GM21528 (cell line): ENCODE measurements around the gene MYCN.
"Not testable (repeated sequence)": the region's sequence is repeated elsewhere in the genome, so short reads cannot be mapped to it uniquely, and the experiment has no call there.

Source experiments
- ATAC-seq: cut with Tn5 transposase; IDR thresholded peaks from one replicate; pipeline ENCODE4 v1.9.1; 2021; ENCODE audit warnings: mild to moderate bottlenecking, moderate library complexity; ENCODE audit not compliant: unreplicated experiment, low FRiP score

MYCN gene

GRCh38 chr2:15942711-15943345, 2.5 kb downstream of the MYCN start:
- ATAC-seq = no peak

- no peak for ATAC-seq
Observed at GRCh38 chr2:15943378-15944280, 3.3 kb downstream of the MYCN start.

GRCh38 chr2:15944325-15945017, 4.1 kb downstream of the MYCN start:
- ATAC-seq = no peak

- ATAC-seq = no peak
Observed at GRCh38 chr2:15945909-15946705, 5.8 kb downstream of the MYCN start.

- no peak for ATAC-seq
Observed at GRCh38 chr2:15946983-15947382, 6.6 kb downstream of the MYCN start.

GRCh38 chr2:15947431-15947830, 7.1 kb downstream of the MYCN start:
- no peak for ATAC-seq

GRCh38 chr2:15948704-15948957, 8.3 kb downstream of the MYCN start:
- no peak for ATAC-seq

- no peak for ATAC-seq
Observed at GRCh38 chr2:15949126-15949525, 8.8 kb downstream of the MYCN start.

GRCh38 chr2:15949551-15949950, 9.2 kb downstream of the MYCN start:
- ATAC-seq = no peak

- ATAC-seq = no peak
Observed at GRCh38 chr2:15950088-15950952, 10.0 kb downstream of the MYCN start.

- not testable (repeated sequence) for ATAC-seq
Observed at GRCh38 chr2:15951936-15952335, 11.6 kb downstream of the MYCN start.

GRCh38 chr2:15952451-15953146, 12.2 kb downstream of the MYCN start:
- no peak for ATAC-seq

- ATAC-seq = no peak
Observed at GRCh38 chr2:15953147-15953630, 12.8 kb downstream of the MYCN start.

GRCh38 chr2:15953891-15954680, 13.7 kb downstream of the MYCN start:
- no peak for ATAC-seq

GRCh38 chr2:15954761-15955160, 14.4 kb downstream of the MYCN start:
- ATAC-seq = no peak

GRCh38 chr2:15955232-15955988, 15.1 kb downstream of the MYCN start:
- ATAC-seq = no peak

- ATAC-seq = no peak
Observed at GRCh38 chr2:15956230-15956629, 15.9 kb downstream of the MYCN start.
